GM03348 (cell line): ENCODE measurements around the gene GET4.

ENCODE experiments used
- DNase-seq: peaks from one replicate; pipeline ENCODE4 v3.0.0; 2012; ENCODE audit warnings: low spot score

GET4 gene

DNA sequence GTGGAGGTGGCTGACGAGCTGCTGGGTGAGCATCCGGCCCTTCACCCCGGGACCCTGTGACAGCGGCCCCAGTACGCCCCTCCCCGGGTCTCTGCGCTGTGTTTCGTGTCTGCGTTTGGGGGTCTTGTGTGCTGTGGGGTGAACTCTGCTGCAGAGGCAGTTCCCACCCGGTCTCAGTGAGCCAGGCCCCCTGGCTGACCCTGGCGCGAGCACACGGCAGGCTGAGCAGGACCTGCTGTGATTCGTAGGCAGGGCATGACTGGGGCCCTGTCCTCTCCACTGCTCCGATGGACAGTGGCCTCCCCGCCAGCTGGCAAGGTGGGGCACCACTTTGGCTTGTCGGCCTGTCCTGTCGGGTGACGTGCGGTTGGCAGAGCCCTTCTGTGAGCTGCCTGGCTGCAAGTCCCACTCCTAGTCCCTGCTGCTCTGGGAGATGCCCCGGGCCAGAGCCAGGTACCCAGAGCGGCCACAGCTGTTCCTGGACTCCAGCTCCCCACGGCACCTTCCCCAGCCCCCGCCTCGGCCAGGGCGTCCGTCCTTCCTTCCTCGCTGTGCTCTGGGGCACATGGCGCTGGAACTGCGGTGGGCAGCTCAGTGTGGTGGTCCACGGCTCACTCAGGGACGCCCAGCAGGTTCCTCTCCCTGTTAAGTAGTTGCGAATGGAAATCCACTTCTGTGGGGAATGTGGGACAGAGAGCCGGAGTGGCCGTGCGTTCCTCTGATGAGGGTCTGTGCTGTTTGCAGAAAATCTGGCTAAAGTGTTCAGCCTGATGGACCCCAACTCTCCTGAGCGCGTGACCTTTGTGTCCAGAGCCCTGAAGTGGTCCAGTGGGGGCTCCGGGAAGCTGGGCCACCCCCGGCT lies 10.5 kb downstream of the GET4 start:
- no peak for DNase-seq

- DNase-seq = no peak
These were observed 11.1 kb downstream of the GET4 start for GRCh38 chr7:887488-887820.

DNA sequence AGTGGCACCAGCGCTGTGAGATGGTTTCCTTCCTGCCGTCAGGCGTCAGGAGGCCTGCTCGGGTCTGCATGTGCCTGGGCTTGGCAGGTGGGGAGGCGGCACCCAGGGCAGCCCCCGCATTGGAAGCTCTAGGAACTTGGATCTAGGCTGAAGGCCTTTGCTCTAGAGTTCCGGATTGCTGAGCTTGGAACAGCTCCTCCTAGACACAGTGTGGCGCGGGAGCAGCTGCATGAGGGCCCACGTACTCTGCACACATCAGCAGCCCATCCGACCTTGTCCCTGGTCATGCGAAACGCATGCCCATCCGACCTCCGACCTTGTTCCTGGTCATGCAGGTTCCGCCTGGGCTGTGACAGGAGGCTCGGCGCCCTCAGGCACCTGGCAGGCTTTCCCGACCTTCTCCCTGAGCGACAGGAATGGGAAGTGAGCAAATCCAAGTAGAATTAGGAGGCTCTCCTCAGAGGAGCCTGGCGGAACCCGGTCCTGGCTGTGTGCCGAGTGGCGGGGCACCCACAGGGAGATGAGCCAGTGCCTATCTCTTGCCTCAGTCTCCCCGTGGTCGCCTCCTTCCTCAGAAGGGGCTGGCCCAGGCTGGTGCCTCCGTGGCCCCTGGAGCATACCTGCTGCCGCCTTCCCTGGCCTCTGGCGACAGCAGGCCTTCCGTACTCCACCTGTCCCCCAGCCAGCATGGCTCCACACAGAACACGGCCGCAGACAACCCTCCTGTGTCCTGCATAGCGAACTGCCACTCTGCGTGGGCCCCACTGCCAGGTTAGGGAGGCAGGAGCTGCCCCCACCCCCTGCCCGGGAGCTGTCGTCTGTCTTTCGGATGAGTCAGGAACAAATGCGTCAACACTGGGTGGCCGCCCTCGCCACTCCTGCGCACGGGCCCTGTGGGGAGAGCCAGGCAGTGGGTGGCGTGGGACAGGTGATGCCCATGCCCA lies 12.0 kb downstream of the GET4 start:
- no peak for DNase-seq

DNA sequence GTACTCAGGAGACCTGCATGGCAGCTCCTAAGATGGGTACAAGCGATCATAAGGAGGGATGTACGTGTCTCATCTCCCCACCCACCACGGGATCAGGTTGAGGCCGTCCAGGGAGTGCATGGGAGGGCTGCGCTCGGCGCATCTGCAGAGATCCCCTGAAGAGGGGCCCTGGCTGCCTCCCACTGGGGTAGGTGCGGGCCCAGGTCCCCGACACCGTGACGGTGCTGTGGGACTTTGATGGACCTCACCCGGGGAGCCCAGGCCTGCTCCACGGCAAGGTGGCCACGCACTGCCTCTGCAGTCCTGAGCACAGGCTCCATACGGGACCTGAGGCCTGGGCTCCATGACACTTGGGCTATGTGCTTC lies 12.7 kb downstream of the GET4 start:
- no peak for DNase-seq

GRCh38 chr7:889391-889790 lies 13.0 kb downstream of the GET4 start:
- DNase-seq = no peak

GRCh38 chr7:890868-891267 lies 14.5 kb downstream of the GET4 start:
- no peak for DNase-seq

GRCh38 chr7:891291-891690 lies 14.9 kb downstream of the GET4 start:
- DNase-seq = no peak

DNA sequence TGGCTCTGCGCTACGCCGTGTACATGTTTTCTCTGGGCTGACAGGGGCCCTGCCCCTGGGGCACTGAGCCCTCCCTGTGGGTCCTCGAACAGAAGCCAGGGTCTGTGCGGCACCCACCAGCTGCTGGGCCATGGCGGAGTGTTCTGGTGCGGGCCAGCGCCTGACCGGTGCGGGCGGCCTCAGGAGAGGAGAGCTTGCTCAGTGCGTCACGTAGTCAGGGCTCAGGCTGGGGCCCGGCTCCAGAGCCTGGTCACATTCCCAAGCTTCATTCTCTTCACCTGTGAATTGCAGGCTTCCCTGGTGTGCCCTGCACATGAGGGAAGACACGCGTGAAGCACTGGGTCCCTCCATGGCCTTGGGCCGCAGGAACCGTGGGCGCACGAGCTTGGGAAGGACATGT lies 15.5 kb downstream of the GET4 start:
- DNase-seq = no peak

GRCh38 chr7:892648-893593 lies 16.6 kb downstream of the GET4 start:
- no peak for DNase-seq

DNA sequence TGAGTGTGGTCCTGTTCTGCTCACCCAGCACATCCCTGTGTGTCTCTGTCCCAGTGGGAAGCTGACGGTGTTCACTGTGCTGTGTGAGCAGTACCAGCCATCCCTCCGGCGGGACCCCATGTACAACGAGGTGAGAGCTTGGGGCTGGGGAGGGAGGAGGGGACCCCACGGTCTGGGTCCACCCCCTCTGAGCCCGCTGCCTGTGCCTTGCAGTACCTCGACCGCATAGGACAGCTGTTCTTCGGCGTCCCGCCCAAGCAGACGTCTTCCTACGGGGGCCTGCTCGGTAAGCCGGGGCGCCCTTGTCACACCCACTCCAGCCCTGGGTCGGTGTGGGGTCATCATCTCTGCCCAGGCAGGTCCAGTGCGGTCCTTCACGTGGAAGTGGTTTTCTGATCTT lies 17.3 kb downstream of the GET4 start:
- DNase-seq = no peak

DNA sequence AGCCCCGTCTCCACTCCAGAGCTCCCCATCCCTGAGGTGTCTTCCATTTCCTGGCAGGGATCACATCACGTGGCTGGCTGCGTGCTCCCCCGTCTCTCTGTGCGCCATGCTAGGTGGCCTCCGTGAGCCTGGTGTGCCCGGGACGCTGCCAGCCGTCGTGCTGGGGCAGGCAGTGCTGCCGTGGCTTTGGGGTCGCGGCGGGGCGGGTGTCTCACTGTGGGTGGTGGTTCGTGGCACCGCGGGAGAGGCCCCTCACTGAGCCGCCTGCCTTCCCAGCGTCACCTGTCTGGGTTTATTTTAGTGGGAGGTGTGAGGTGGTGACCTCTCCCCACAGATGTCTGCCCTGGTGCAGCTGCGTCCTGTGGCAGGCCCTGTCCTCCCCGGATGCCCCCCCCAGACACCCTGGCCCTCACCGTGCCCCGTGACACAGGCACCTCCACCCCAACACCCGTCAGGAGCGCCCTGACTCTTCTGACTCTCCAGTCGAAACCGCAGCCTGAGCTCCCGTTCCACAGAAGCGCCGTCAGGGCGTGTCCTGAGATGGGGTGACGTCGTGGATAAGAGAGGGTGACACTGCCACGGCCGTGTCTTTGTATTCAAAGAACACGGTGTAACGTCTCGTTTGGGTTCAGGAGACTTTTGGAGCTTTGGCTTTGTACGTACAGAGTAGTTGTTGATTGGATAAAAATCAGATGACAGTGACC lies 18.0 kb downstream of the GET4 start:
- DNase-seq = no peak

- DNase-seq = no peak
These were observed 18.6 kb downstream of the GET4 start for GRCh38 chr7:894927-895450.

DNA sequence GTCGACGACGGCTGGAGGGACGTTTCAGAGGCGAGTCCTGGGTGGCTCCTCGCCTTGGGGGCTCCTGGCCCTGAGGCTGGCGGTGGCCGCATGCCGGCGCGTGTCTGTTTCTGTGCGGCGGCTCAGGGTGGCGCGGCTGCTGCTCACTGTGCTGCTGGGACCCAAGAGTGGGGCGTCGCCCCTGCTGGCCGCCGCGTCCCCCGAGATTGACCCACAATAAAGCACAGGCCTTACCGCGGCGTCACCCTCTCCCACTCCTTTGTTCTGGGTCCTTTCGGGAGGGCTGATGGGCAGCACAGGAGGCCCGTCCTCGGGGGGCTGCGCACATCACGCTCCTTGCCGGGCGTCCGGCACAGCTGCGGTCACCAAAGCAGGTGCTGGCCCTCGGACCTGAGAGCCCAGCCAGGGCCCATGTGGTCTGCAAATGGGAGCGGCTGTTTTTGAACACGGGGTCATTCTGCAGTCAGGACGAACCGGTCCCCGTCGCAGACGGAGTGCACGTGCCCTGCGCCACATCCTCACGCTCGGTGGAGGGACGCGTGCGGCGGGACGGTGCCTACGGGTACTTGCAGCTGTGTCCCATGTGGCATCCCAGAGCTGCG lies 19.2 kb downstream of the GET4 start:
- no peak for DNase-seq

DNA sequence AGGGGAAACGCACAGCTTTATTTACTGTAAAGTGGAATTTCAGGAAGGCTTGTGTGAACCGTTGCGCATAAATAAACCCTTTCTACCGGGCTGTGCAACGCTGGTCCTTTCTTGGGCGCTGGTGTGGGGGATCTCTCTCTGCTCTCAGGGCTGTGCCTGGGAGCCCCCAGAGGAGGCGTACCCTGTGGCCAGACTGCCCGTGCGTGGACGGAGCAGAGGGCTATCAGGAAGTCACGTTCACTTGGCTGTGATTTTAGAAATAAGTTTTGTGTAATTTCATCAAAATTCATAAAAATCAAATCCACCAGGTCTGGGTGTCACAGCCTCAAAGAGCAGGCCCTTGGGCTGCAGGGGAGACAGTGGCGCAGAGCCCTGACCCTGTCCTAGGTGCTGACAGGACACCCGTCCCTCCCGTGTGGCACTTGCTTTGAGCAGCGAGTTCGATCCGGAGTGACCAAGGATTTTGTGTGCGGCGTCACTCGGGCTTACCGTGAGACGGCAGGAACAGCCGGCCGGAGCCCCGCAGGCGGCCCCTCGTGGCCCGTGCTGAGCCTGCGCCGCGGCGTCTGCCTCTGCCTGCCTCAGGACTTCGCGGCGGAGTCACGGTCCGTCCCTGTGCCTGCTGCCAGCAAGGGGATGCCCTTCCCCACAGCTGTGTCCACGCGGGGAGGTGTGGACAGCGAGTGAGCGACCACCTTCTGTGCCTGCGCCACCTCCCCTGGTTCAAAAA lies 20.2 kb downstream of the GET4 start:
- DNase-seq = no peak

- DNase-seq = no peak
These were observed 20.7 kb downstream of the GET4 start for GRCh38 chr7:897086-897485.

GRCh38 chr7:897771-898376 lies 21.5 kb downstream of the GET4 start:
- no peak for DNase-seq

GRCh38 chr7:898460-898854 lies 22.1 kb downstream of the GET4 start:
- no peak for DNase-seq

- DNase-seq = no peak
These were observed 22.7 kb downstream of the GET4 start for GRCh38 chr7:898855-899681.

DNA sequence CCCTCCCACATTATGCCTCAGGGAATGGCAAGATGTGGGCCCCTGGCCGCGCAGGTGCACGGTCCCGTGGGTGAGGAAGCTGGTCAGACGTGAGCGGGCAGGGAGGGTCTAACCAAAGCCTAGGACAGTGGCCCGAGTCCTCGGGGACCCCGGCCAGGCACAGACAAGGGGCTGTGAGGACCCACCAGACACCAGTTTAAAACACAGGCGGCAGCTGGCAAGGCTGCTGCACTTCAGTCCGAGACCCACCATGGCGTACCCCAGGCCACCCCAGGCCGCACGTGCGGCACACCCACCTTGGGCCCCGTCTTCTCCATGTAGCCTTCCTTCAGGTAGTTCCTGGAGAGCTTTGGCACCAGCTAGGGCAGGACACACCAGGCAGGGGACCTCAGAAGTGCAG lies 23.5 kb downstream of the GET4 start:
- DNase-seq = no peak
